Ascending aorta (tissue), 2 donors: ENCODE results near the gene SKAP1. TPM values are rescaled to one million over a fixed set of nuclear protein-coding genes. Genes with fewer than 3 reads are reported as not detected.

Experiments
- DNase-seq, 2 donors: peaks; one replicate each; pipeline ENCODE4 v3.0.0-alpha.2; 2019; ENCODE audit warnings: low spot score in 2 of 2
- H3K27ac ChIP-seq, 2 donors: fragments of 200-600 bp; sonication (generic); one replicate each; pipeline ENCODE4 v1.5.1; 2016 to 2017; ENCODE audit warnings: mild to moderate bottlenecking in 1 of 2
- H3K27me3 ChIP-seq: fragments of 200-600 bp; sonication (generic); one replicate; pipeline ENCODE4 v1.5.1; 2017
- H3K36me3 ChIP-seq, 2 donors: fragments of 200-600 bp; sonication (generic); one replicate each; pipeline ENCODE4 v1.5.1; 2016
- H3K4me1 ChIP-seq, 2 donors: fragments of 200-600 bp; sonication (generic); one replicate each; pipeline ENCODE4 v1.5.1; 2016 to 2017; ENCODE audit warnings: mild to moderate bottlenecking in 1 of 2
- H3K4me3 ChIP-seq, 2 donors: fragments of 200-600 bp; sonication (generic); one replicate each; pipeline ENCODE4 v1.5.1; 2016 to 2017; ENCODE audit warnings: mild to moderate bottlenecking in 1 of 2
- H3K9me3 ChIP-seq, 2 donors: fragments of 200-600 bp; sonication (generic); one replicate each; pipeline ENCODE4 v1.5.1; 2016
- CTCF ChIP-seq, 3 experiments: fragments of 200-600 bp in 2 of 3; fragments of 450-650 bp in 1 of 3; sonication (generic) in 2 of 3; IDR thresholded peaks; one replicate each; pipeline ENCODE4 v1.5.1; 2016 to 2019; ENCODE audit warnings: antibody characterized with exemption in 3 of 3, mild to moderate bottlenecking in 1 of 3, moderate library complexity in 1 of 3
- intact Hi-C: fragments of 100-400 bp; cut with DNase I; formaldehyde crosslinking; loops from one replicate; pipeline ENCODE4 v1.15.1; 2023
- total RNA-seq: library from RNA; depleted of rRNA; stranded (reverse); fragments of >200 nt; gene quantifications from one replicate; pipeline ENCODE4 v1.1.0, GENCODE V29; 2016

Gene SKAP1
- total RNA-seq, 1 donor from 2014 or later, result not detected

DNA sequence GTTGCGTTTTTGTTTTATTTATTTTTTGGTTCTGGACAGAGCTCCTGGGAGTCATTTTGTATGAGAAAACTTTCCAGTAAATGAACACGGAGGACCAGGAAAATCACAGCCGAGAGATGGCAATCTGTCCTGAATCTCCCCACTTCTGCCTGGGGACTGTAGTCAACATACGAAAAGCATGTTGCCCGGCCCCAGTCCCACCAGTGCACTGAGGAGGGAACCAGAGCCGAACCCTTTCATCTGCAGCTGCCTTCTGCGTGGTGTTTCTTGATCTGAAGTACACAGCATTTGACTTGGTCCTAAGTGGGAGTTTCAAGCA lies 303.5 kb downstream of the SKAP1 start:
- DNase-seq, result no peak
- intact Hi-C loops, result no loop called here
- no peak for TF ChIP-seq CTCF (IDR thresholded peaks at IDR 0.05)

DNA sequence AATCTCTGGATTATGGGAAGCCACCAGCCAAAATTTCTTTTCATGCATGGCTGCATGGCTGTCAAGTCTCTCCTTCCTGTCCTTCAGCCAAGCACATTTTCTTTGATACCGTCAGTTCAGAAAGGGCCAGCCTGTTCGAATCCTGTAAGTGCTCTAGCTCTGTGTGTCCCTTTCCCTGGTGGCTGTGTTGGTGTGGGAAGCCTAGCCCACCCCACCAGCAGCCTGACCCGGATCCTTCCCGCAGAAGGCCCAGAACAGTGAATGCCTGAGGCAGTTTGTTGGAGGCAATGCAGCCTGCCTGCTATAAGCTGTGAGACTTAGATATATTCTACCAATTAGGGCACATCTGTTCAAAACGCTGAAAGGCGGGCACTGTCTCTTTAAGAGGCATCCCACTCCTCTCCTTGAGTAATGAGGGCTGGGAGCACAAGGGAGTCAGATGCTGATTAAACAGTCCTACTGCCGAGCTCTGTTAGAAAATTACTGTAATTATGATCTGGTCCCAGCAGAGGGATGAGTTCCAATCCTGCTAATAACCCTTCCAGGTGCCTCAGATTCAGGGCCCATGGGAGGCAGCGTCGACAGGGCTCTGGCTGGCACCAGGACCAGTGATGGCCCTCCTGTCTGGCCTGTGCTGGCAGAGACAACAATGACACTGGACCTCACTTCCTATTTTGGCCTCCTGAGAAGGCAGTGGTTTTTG lies 304.0 kb downstream of the SKAP1 start:
- no peak for DNase-seq
- Histone ChIP-seq H3K9me3 (no peaks in the 10 kb centered on the region), H3K27me3 (no peaks in the 10 kb centered on the region), H3K27ac (no peak overlapping the region), H3K36me3 (peaks cover 22 to 47% of the 10 kb centered on the region in 2 donors), H3K4me3 (no peak overlapping the region), H3K4me1 (no peaks in the 10 kb centered on the region)
- no peak for TF ChIP-seq CTCF (IDR thresholded peaks at IDR 0.05)
- intact Hi-C loops, result no loop called here

More for the DNA sequence above, 303.5 kb downstream of the SKAP1 start:
- peaks cover 17 to 42% of the 10 kb centered on the region in 2 donors for H3K36me3 ChIP-seq
- no peaks in the 10 kb centered on the region for H3K4me1 ChIP-seq
- no peaks in the 10 kb centered on the region for H3K27me3 ChIP-seq
- H3K9me3 ChIP-seq, result no peaks in the 10 kb centered on the region
- H3K4me3 ChIP-seq, result no peak overlapping the region
- no peak overlapping the region for H3K27ac ChIP-seq

- Histone ChIP-seq H3K9me3 (no peaks in the 10 kb centered on the region), H3K27me3 (no peaks in the 10 kb centered on the region), H3K4me3 (no peak overlapping the region), H3K4me1 (no peaks in the 10 kb centered on the region), H3K36me3 (peaks cover 33 to 61% of the 10 kb centered on the region in 2 donors), H3K27ac (no peak overlapping the region)
- intact Hi-C loops, result no loop called here
- DNase-seq, result no peak
- TF ChIP-seq CTCF (IDR thresholded peaks at IDR 0.05), result no peak
Observed at GRCh38 chr17:48123776-48124388, 306.1 kb downstream of the SKAP1 start.

GRCh38 chr17:48123111-48123510 lies 306.9 kb downstream of the SKAP1 start:
- H3K27me3 ChIP-seq, result no peaks in the 10 kb centered on the region
- H3K4me1 ChIP-seq, result no peaks in the 10 kb centered on the region
- intact Hi-C loops, result no loop called here
- no peak for TF ChIP-seq CTCF (IDR thresholded peaks at IDR 0.05)
- no peaks in the 10 kb centered on the region for H3K9me3 ChIP-seq
- no peak for DNase-seq
- H3K4me3 ChIP-seq, result no peak overlapping the region
- peaks cover 38 to 69% of the 10 kb centered on the region in 2 donors for H3K36me3 ChIP-seq
- no peak overlapping the region for H3K27ac ChIP-seq

GRCh38 chr17:48122665-48123045 lies 307.4 kb downstream of the SKAP1 start:
- no peaks in the 10 kb centered on the region for H3K4me1 ChIP-seq
- no peaks in the 10 kb centered on the region for H3K27me3 ChIP-seq
- H3K9me3 ChIP-seq, result no peaks in the 10 kb centered on the region
- intact Hi-C loops, result no loop called here
- H3K27ac ChIP-seq, result no peak overlapping the region
- no peak for DNase-seq
- peaks cover 40 to 74% of the 10 kb centered on the region in 2 donors for H3K36me3 ChIP-seq
- no peak overlapping the region for H3K4me3 ChIP-seq
- TF ChIP-seq CTCF (IDR thresholded peaks at IDR 0.05), result no peak
